H1 (cell line): Measurements from ENCODE around the gene RYR3. TPM values are rescaled to one million over a fixed set of nuclear protein-coding genes. Genes with fewer than 3 reads are reported as not detected.
A peak's percentile ranks its signal among the peaks of the same experiment; 100 is the strongest.

ENCODE experiments used
- CTCF ChIA-PET: fragments of 300-600 bp; sonication (Branson Sonifier 250); formaldehyde crosslinking; loops from one replicate; lab custom pipeline; 2021; ENCODE audit not compliant: partially characterized antibody; lab: Charles Lee
- POLR2A ChIA-PET: fragments of 300-600 bp; sonication (Branson Sonifier 250); formaldehyde crosslinking; loops from one replicate; lab custom pipeline; 2021; ENCODE audit warnings: inconsistent platforms; ENCODE audit not compliant: partially characterized antibody; lab: Charles Lee
- DNase-seq, 2 experiments: peaks; one replicate each; pipeline versions ENCODE4 v3.0.0 to v3.0.0-alpha.2; 2010 to 2022; ENCODE audit warnings: low spot score in 2 of 2, low read depth in 1 of 2, mixed read lengths in 1 of 2
- FAIRE-seq: peaks from 2 replicates; lab custom pipeline; 2011; peaks lifted over from hg19 to GRCh38; lab: Jason Lieb, UNC
- H2AFZ ChIP-seq: 2 replicates; pipeline ENCODE4 v1.8.1; 2012; ENCODE audit warnings: low read length, inconsistent platforms
- H2AK5ac ChIP-seq: 2 replicates; pipeline ENCODE4 v1.6.1; 2013; ENCODE audit warnings: low read depth, low read length
- H2BK120ac ChIP-seq: replicated peaks from 2 replicates; pipeline ENCODE3; 2013; ENCODE audit warnings: low read depth, low read length, inconsistent platforms
- H2BK12ac ChIP-seq: 2 replicates; pipeline ENCODE4 v1.6.1; 2013; ENCODE audit warnings: low read depth, low read length
- H2BK15ac ChIP-seq: 2 replicates; pipeline ENCODE4 v1.6.1; 2013; ENCODE audit warnings: low read length
- H2BK20ac ChIP-seq: 2 replicates; pipeline ENCODE4 v1.6.1; 2013; ENCODE audit warnings: low read length
- H2BK5ac ChIP-seq: 2 replicates; pipeline ENCODE4 v1.6.1; 2013; ENCODE audit warnings: low read depth, low read length
- H3K14ac ChIP-seq: 2 replicates; pipeline ENCODE4 v1.6.1; 2013; ENCODE audit warnings: inconsistent platforms; ENCODE audit not compliant: insufficient read length
- H3K18ac ChIP-seq: 2 replicates; pipeline ENCODE4 v1.6.1; 2013; ENCODE audit warnings: low read length; ENCODE audit errors: extremely low read depth
- H3K23ac ChIP-seq: 2 replicates; pipeline ENCODE4 v1.6.1; 2013; ENCODE audit warnings: inconsistent platforms; ENCODE audit not compliant: insufficient read length
- H3K23me2 ChIP-seq: 2 replicates; pipeline ENCODE4 v1.6.1; 2013; ENCODE audit warnings: low read depth, low read length
- H3K27ac ChIP-seq: 2 replicates; pipeline ENCODE4 v1.6.1; 2011; ENCODE audit warnings: low read depth, low read length, inconsistent platforms
- H3K27me3 ChIP-seq, 4 experiments: replicated peaks in 1 of 4; 1 replicate in 1 of 4; 2 replicates in 3 of 4; pipeline versions ENCODE4 v1.6.1 to v1.8.1; 2011 to 2013; ENCODE audit warnings: low read length in 3 of 4, mild to moderate bottlenecking in 3 of 4, inconsistent platforms in 2 of 4, mixed read lengths in 2 of 4, moderate library complexity in 1 of 4; ENCODE audit not compliant: control insufficient read depth in 3 of 4, insufficient read depth in 3 of 4; ENCODE audit errors: extremely low read depth in 1 of 4
- H3K36me3 ChIP-seq, 4 experiments: 2 replicates each; pipeline versions ENCODE4 v1.6.1 to v1.8.1; 2011 to 2013; ENCODE audit warnings: mild to moderate bottlenecking in 4 of 4, low read length in 3 of 4, moderate library complexity in 2 of 4, control low read depth in 1 of 4, inconsistent platforms in 1 of 4; ENCODE audit not compliant: insufficient read depth in 4 of 4, control insufficient read depth in 2 of 4
- H3K4ac ChIP-seq: replicated peaks from 2 replicates; pipeline ENCODE3; 2013; ENCODE audit warnings: low read length, low read depth, mixed read lengths, inconsistent platforms; ENCODE audit not compliant: insufficient read length
- H3K4me1 ChIP-seq, 4 experiments: replicated peaks in 1 of 4; 1 replicate in 1 of 4; 2 replicates in 3 of 4; pipeline versions ENCODE4 v1.6.1 to v1.8.1; 2011 to 2013; ENCODE audit warnings: low read length in 3 of 4, inconsistent platforms in 2 of 4, mixed read lengths in 1 of 4; ENCODE audit not compliant: insufficient read depth in 4 of 4, control insufficient read depth in 3 of 4
- H3K4me2 ChIP-seq, 2 experiments: 2 replicates each; pipeline versions ENCODE4 v1.6.1 to v1.8.1; 2011 to 2013; ENCODE audit warnings: low read depth in 2 of 2, low read length in 2 of 2, control low read depth in 1 of 2, inconsistent platforms in 1 of 2, mild to moderate bottlenecking in 1 of 2; ENCODE audit not compliant: insufficient read depth in 1 of 2
- H3K4me3 ChIP-seq, 4 experiments: fragments of 200-600, 300-600 bp in 1 of 4; sonication (generic), shearing (Covaris generic), sonication (Bioruptor Twin) in 1 of 4; 2 replicates each; pipeline versions ENCODE4 v1.5.1 to v1.8.1; 2011 to 2016; ENCODE audit warnings: low read length in 4 of 4, low read depth in 3 of 4, control low read depth in 2 of 4, inconsistent platforms in 2 of 4, mild to moderate bottlenecking in 2 of 4, mixed read lengths in 1 of 4, moderate library complexity in 1 of 4; ENCODE audit not compliant: insufficient read depth in 2 of 4; ENCODE audit errors: extremely low read depth in 1 of 4
- H3K56ac ChIP-seq: replicated peaks from 2 replicates; pipeline ENCODE3; 2013; ENCODE audit warnings: low read depth, mild to moderate bottlenecking, mixed read lengths, low read length, inconsistent platforms; ENCODE audit not compliant: insufficient read length
- H3K79me1 ChIP-seq: 2 replicates; pipeline ENCODE4 v1.6.1; 2013; ENCODE audit warnings: low read depth, low read length, control low read depth
- H3K79me2 ChIP-seq, 2 experiments: 2 replicates each; pipeline versions ENCODE4 v1.6.1 to v1.8.1; 2012 to 2013; ENCODE audit warnings: low read length in 2 of 2, mild to moderate bottlenecking in 2 of 2, inconsistent platforms in 1 of 2; ENCODE audit not compliant: insufficient read depth in 2 of 2, control insufficient read depth in 1 of 2
- H3K9ac ChIP-seq, 4 experiments: replicated peaks in 1 of 4; 1 replicate in 1 of 4; 2 replicates in 3 of 4; pipeline versions ENCODE4 v1.6.1 to v1.8.1; 2011 to 2013; ENCODE audit warnings: low read depth in 3 of 4, low read length in 3 of 4, control low read depth in 2 of 4, mild to moderate bottlenecking in 2 of 4, moderate library complexity in 2 of 4, inconsistent platforms in 1 of 4; ENCODE audit errors: extremely low read depth in 1 of 4
- H3K9me3 ChIP-seq, 2 experiments: 2 replicates each; pipeline versions ENCODE4 v1.6.1 to v1.8.1; 2012 to 2013; ENCODE audit warnings: mild to moderate bottlenecking in 2 of 2, moderate library complexity in 2 of 2, control low read depth in 1 of 2, inconsistent platforms in 1 of 2, low read depth in 1 of 2, low read length in 1 of 2, mixed read lengths in 1 of 2; ENCODE audit not compliant: insufficient read depth in 2 of 2
- H4K20me1 ChIP-seq, 2 experiments: replicated peaks in 1 of 2; 2 replicates each; pipeline versions ENCODE3 to v1.8.1; 2011 to 2013; ENCODE audit warnings: inconsistent platforms in 2 of 2, low read length in 2 of 2, mild to moderate bottlenecking in 1 of 2; ENCODE audit not compliant: insufficient read depth in 2 of 2, control insufficient read depth in 1 of 2
- H4K5ac ChIP-seq: 2 replicates; pipeline ENCODE4 v1.6.1; 2013; ENCODE audit warnings: low read length, low read depth, mixed read lengths, inconsistent platforms; ENCODE audit not compliant: insufficient read length
- H4K8ac ChIP-seq: 2 replicates; pipeline ENCODE4 v1.8.0; 2013; ENCODE audit warnings: mild to moderate bottlenecking, moderate library complexity, low read length, inconsistent platforms; ENCODE audit not compliant: insufficient read depth; ENCODE audit errors: extremely low read depth
- H4K91ac ChIP-seq: replicated peaks from 2 replicates; pipeline ENCODE3; 2013; ENCODE audit warnings: low read length, mixed read lengths, inconsistent platforms; ENCODE audit not compliant: insufficient read length
- BRCA1 ChIP-seq: IDR thresholded peaks from 2 replicates; pipeline ENCODE4 v1.6.1; 2012; ENCODE audit warnings: low read depth, low read length, improper control_type of control experiment
- CBX5 ChIP-seq: fragments of 300-800, 300-1000 bp; sonication (generic); IDR thresholded peaks from 2 replicates; pipeline ENCODE4 v1.7.1; 2016; ENCODE audit warnings: antibody characterized with exemption, low read length, low read depth
- CHD1 ChIP-seq: IDR thresholded peaks from 2 replicates; pipeline ENCODE4 v1.6.1; 2012; ENCODE audit warnings: low read depth, low read length, improper control_type of control experiment
- EP300 ChIP-seq, 2 experiments: IDR thresholded peaks; 1 replicate in 1 of 2; 2 replicates in 1 of 2; pipeline ENCODE4 v1.6.1; 2011 to 2012; ENCODE audit warnings: low read depth in 2 of 2, low read length in 2 of 2, mild to moderate bottlenecking in 2 of 2, borderline replicate concordance in 1 of 2, inconsistent platforms in 1 of 2, moderate library complexity in 1 of 2
- EZH2 ChIP-seq: fragments of 200-600 bp; sonication (generic); IDR thresholded peaks from 2 replicates; pipeline ENCODE4 v1.7.1; 2012; ENCODE audit warnings: low read depth, mild to moderate bottlenecking, moderate library complexity, low read length, inconsistent platforms; ENCODE audit not compliant: severe bottlenecking
- KDM4A ChIP-seq: IDR thresholded peaks from one replicate; pipeline ENCODE4 v1.7.1; 2012; ENCODE audit warnings: low read depth, mild to moderate bottlenecking, moderate library complexity, low read length, inconsistent platforms; ENCODE audit not compliant: severe bottlenecking
- POLR2AphosphoS5 ChIP-seq: IDR thresholded peaks from 2 replicates; pipeline ENCODE4 v1.6.1; 2011; ENCODE audit warnings: low read depth, low read length
- RNF2 ChIP-seq: fragments of 200-900, 300-1000 bp; sonication (generic); IDR thresholded peaks from 2 replicates; pipeline ENCODE4 v1.7.1; 2016; ENCODE audit warnings: borderline replicate concordance, low read depth, mild to moderate bottlenecking, antibody characterized with exemption, low read length; ENCODE audit not compliant: poor library complexity, severe bottlenecking; ENCODE audit errors: missing control alignments
- WGBS, 2 experiments: shearing (Covaris generic) in 1 of 2; methylation state at CpG; one replicate each; pipeline versions ENCODE4 v1.1.6 to v1.1.7; 2013 to 2015; ENCODE audit warnings: low lambda C conversion rate in 2 of 2, mixed read lengths in 2 of 2, inconsistent platforms in 1 of 2, low coverage in 1 of 2, missing lambda C conversion rate in 1 of 2; ENCODE audit not compliant: insufficient replicate concordance in 2 of 2, insufficient coverage in 1 of 2, insufficient read length in 1 of 2; ENCODE audit errors: extremely low coverage in 1 of 2, missing lambda C conversion rate in 1 of 2; 5-methylcytosine and 5-hydroxymethylcytosine counted together
- polyA plus RNA-seq, 7 experiments: library from polyadenylated mRNA; depleted of rRNA in 3 of 7; stranded (reverse) in 5 of 7; unstranded in 2 of 7; fragments of >200 nt in 5 of 7; fragments of 200-250 nt in 2 of 7; gene quantifications; 1 replicate in 5 of 7; 2 replicates in 1 of 7; 4 replicates in 1 of 7; pipeline versions ENCODE4 v1.2.1 to v1.2.3, GENCODE V29; 2011 to 2013; ENCODE audit warnings: missing spikeins in 2 of 7, mixed read lengths in 2 of 7
- total RNA-seq: library from RNA; stranded (reverse); fragmentation: NEBNext Ultra II Directional; extraction: Animal tissue kit (Norgen Biotek cat#: 25700); gene quantifications from 2 replicates; pipeline ENCODE4 v1.2.1, GENCODE V29; 2021

The RYR3 gene
- total and polyA plus RNA-seq, 2 of the 8 experiments (the other 6 are each of a cell fraction or from before 2014, with no cell fraction given), result 0.33 to 3.4 TPM

- Histone ChIP-seq H2BK15ac (no peak overlapping the region), H3K79me1 (no peaks in the 10 kb centered on the region), H3K56ac (no peak overlapping the region), H4K91ac (no peak overlapping the region), H3K4me2 (no peak overlapping the region), H2BK12ac (no peak overlapping the region), H2BK120ac (no peak overlapping the region), H3K4me3 (no peak overlapping the region), H4K20me1 (no peaks in the 10 kb centered on the region), H3K9ac (no peak overlapping the region), H3K36me3 (no peaks in the 10 kb centered on the region), H3K4ac (no peak overlapping the region), H3K79me2 (no peaks in the 10 kb centered on the region), H2AK5ac (no peak overlapping the region), H3K23ac (no peak overlapping the region), H3K23me2 (no peaks in the 10 kb centered on the region), H4K8ac (no peak overlapping the region), H4K5ac (no peak overlapping the region), H3K9me3 (no peaks in the 10 kb centered on the region), H2BK20ac (no peak overlapping the region), H3K18ac (no peak overlapping the region), H3K14ac (no peak overlapping the region), H2AFZ (no peak overlapping the region), H3K27me3 (no peaks in the 10 kb centered on the region), H3K27ac (no peak overlapping the region), H3K4me1 (peaks cover 0 to 2% (median under 1%) of the 10 kb centered on the region in 4 experiments; a peak in 3 of 7 replicates), H2BK5ac (no peak overlapping the region)
- FAIRE-seq (peak; percentile 24), DNase-seq (no peak)
- WGBS, 2 experiments, result 86% methylated on average over 3 of the region's 3 CpGs; no CpG with 5 or more reads in 1 of the 2 experiments
- ChIA-PET POLR2A (interaction anchor here (1.0 kb wide), 1 partner anchor 18 kb away, joined by 3 read pairs; no protein-coding TSS in a partner anchor), CTCF (interaction anchor here (0.6 to 1.0 kb wide), 3 partner anchors 24 to 213 kb away, joined by 3 read pairs; no protein-coding TSS in a partner anchor)
- TF ChIP-seq KDM4A, result no peak
- no peak for TF ChIP-seq RNF2
- TF ChIP-seq POLR2AphosphoS5, result no peak
- no peak for TF ChIP-seq EZH2
- no peak for TF ChIP-seq CBX5
- no peak for TF ChIP-seq CHD1
- no peak for TF ChIP-seq EP300 (IDR thresholded peaks at IDR 0.05; ENCODE audit: borderline replicate concordance in 1 of 2, low read depth in 2 of 2, low read length in 2 of 2)
- TF ChIP-seq BRCA1, result no peak
These were observed 90.2 kb downstream of the RYR3 start for GRCh38 chr15:33400941-33401340.
